HepG2 (cell line): ENCODE data around the gene TTC17. TPM values are rescaled to one million over a fixed set of nuclear protein-coding genes. Genes with fewer than 3 reads are reported as not detected.
A peak's percentile ranks its signal among the peaks of the same experiment; 100 is the strongest.

Experiments
- ATF7 ChIP-seq, 2 experiments: fragments of 450-650 bp in 1 of 2; sonication (generic) in 1 of 2; formaldehyde crosslinking in 1 of 2; IDR thresholded peaks; 2 replicates each; pipeline versions ENCODE4 v1.4.0 to v1.6.1; 2016 to 2020; ENCODE audit warnings: antibody characterized with exemption in 1 of 2, mild to moderate bottlenecking in 1 of 2, missing genetic modification reagents in 1 of 2
- KLF16 ChIP-seq, 2 experiments: sonication (generic) in 1 of 2; formaldehyde crosslinking in 1 of 2; IDR thresholded peaks; 2 replicates each; pipeline versions ENCODE4 v1.6.1 to v1.8.0; 2016 to 2023; ENCODE audit warnings: missing genetic modification reagents in 2 of 2, missing compliant biosample characterization in 1 of 2
- SPEN ChIP-seq: sonication (generic); formaldehyde crosslinking; IDR thresholded peaks from 2 replicates; pipeline ENCODE4 v1.5.1; 2020; ENCODE audit warnings: low read depth, mild to moderate bottlenecking, missing genetic modification reagents
- YEATS4 ChIP-seq: sonication (generic); formaldehyde crosslinking; IDR thresholded peaks from 2 replicates; pipeline ENCODE4 v1.4.0; 2020; ENCODE audit warnings: missing genetic modification reagents, borderline replicate concordance
- ZNF143 ChIP-seq: sonication (generic); formaldehyde crosslinking; IDR thresholded peaks from 2 replicates; pipeline ENCODE4 v1.4.0; 2020; ENCODE audit warnings: missing genetic modification reagents
- ZNF180 ChIP-seq: sonication (generic); formaldehyde crosslinking; IDR thresholded peaks from 2 replicates; pipeline ENCODE4 v1.4.0; 2020; ENCODE audit warnings: low read depth, missing genetic modification reagents, borderline replicate concordance
- ZNF318 ChIP-seq: sonication (generic); formaldehyde crosslinking; IDR thresholded peaks from 2 replicates; pipeline ENCODE4 v1.4.0; 2020; ENCODE audit warnings: mild to moderate bottlenecking, missing genetic modification reagents
- ZNF556 ChIP-seq: sonication (generic); formaldehyde crosslinking; IDR thresholded peaks from 2 replicates; pipeline ENCODE4 v1.4.0; 2020; ENCODE audit warnings: mild to moderate bottlenecking, missing genetic modification reagents, borderline replicate concordance
- ZNF558 ChIP-seq: sonication (generic); formaldehyde crosslinking; IDR thresholded peaks from 2 replicates; pipeline ENCODE4 v1.9.0; 2022; ENCODE audit warnings: mild to moderate bottlenecking, missing genetic modification reagents, borderline replicate concordance
- ZNF737 ChIP-seq: sonication (generic); formaldehyde crosslinking; IDR thresholded peaks from 2 replicates; pipeline ENCODE4 v1.5.0; 2020; ENCODE audit warnings: missing genetic modification reagents, mild to moderate bottlenecking, borderline replicate concordance
- ZSCAN29 ChIP-seq: sonication (generic); formaldehyde crosslinking; conservative IDR thresholded peaks from 2 replicates; pipeline ENCODE4 v1.4.0; 2020; ENCODE audit warnings: mild to moderate bottlenecking, missing genetic modification reagents
- polyA plus RNA-seq, 8 experiments: library from polyadenylated mRNA; depleted of rRNA in 3 of 8; stranded (reverse) in 7 of 8; unstranded in 1 of 8; fragments of >200 nt; fragmentation: Illumina TruSeq in 4 of 8; extraction: Trizol in 4 of 8; gene quantifications; 2 replicates each; pipeline versions ENCODE4 v1.2.1 to v1.2.3, GENCODE V29; 2011 to 2016; ENCODE audit warnings: low read depth in 4 of 8, missing spikeins in 1 of 8, mixed read lengths in 1 of 8; ENCODE audit not compliant: insufficient read depth in 1 of 8
- total RNA-seq, 5 experiments: library from RNA; depleted of rRNA; stranded (reverse); fragments of >200 nt; fragmentation: Illumina TruSeq; extraction: Trizol; gene quantifications; 2 replicates each; pipeline ENCODE4 v1.2.3, GENCODE V29; 2016; ENCODE audit warnings: low read depth in 1 of 5
- TF ChIP-seq, protein P1 (sequence below): sonication (generic); formaldehyde crosslinking; IDR thresholded peaks from 2 replicates; pipeline ENCODE4 v1.4.0; 2020; ENCODE audit warnings: missing genetic modification reagents

Gene TTC17
- total and polyA plus RNA-seq, 2 of the 13 experiments (the other 11 are each of a cell fraction or from before 2014, with no cell fraction given): 55.9 to 99.7 TPM

GRCh38 chr11:43358801-43359421, at the start of gene TTC17 (continued):
- TF ChIP-seq, protein P1, sequence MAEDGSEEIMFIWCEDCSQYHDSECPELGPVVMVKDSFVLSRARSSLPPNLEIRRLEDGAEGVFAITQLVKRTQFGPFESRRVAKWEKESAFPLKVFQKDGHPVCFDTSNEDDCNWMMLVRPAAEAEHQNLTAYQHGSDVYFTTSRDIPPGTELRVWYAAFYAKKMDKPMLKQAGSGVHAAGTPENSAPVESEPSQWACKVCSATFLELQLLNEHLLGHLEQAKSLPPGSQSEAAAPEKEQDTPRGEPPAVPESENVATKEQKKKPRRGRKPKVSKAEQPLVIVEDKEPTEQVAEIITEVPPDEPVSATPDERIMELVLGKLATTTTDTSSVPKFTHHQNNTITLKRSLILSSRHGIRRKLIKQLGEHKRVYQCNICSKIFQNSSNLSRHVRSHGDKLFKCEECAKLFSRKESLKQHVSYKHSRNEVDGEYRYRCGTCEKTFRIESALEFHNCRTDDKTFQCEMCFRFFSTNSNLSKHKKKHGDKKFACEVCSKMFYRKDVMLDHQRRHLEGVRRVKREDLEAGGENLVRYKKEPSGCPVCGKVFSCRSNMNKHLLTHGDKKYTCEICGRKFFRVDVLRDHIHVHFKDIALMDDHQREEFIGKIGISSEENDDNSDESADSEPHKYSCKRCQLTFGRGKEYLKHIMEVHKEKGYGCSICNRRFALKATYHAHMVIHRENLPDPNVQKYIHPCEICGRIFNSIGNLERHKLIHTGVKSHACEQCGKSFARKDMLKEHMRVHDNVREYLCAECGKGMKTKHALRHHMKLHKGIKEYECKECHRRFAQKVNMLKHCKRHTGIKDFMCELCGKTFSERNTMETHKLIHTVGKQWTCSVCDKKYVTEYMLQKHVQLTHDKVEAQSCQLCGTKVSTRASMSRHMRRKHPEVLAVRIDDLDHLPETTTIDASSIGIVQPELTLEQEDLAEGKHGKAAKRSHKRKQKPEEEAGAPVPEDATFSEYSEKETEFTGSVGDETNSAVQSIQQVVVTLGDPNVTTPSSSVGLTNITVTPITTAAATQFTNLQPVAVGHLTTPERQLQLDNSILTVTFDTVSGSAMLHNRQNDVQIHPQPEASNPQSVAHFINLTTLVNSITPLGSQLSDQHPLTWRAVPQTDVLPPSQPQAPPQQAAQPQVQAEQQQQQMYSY (CRISPR knock-in tag): no peak; the same call in 1 of the 2 replicates
- peak; percentile 83 for TF ChIP-seq YEATS4 (CRISPR knock-in tag)
- no peak for TF ChIP-seq ATF7 (IDR thresholded peaks at IDR 0.05)
- no peak for TF ChIP-seq ATF7 (CRISPR knock-in tag; IDR thresholded peaks at IDR 0.05)
- TF ChIP-seq ZNF143: 0 out of 2 replicates have a peak, but pooled peaks have one; percentile 33
- TF ChIP-seq ZNF318 (CRISPR knock-in tag): no peak
- peak; percentile 96 for TF ChIP-seq ZNF556 (CRISPR knock-in tag)
- peak; percentile 89; the same call in 1 of the 2 replicates for TF ChIP-seq ZSCAN29 (CRISPR knock-in tag)
- peak; percentile 71; the same call in 1 of the 2 replicates for TF ChIP-seq ZNF558 (CRISPR knock-in tag)
- peak; percentile 81 for TF ChIP-seq SPEN (CRISPR knock-in tag)
- no peak; the same call in 1 of the 2 replicates for TF ChIP-seq ZNF737 (CRISPR knock-in tag)
- peak; percentile 51; the same call in 1 of the 2 replicates for TF ChIP-seq ZNF180 (CRISPR knock-in tag)
- TF ChIP-seq KLF16 (CRISPR knock-in tag; IDR thresholded peaks at IDR 0.05): peak in 1 of 2 experiments; percentile 87; a peak in 2 of 4 replicates
